Lower leg skin (tissue), 4 donors: Measurements from ENCODE around the gene MED9. TPM values are rescaled to one million over a fixed set of nuclear protein-coding genes. Genes with fewer than 3 reads are reported as not detected.

ENCODE experiments used
- DNase-seq, 2 donors: peaks; one replicate each; pipeline ENCODE4 v3.0.0-alpha.2; 2019; ENCODE audit warnings: low spot score in 2 of 2
- H3K4me3 ChIP-seq: fragments of 200-600 bp; sonication (generic); 2 replicates; pipeline ENCODE4 v1.5.1; 2017; ENCODE audit warnings: mild to moderate bottlenecking, low read depth; ENCODE audit not compliant: poor library complexity, severe bottlenecking
- CTCF ChIP-seq, 3 donors: fragments of 450-650 bp; IDR thresholded peaks; one replicate each; pipeline ENCODE4 v1.5.1; 2016; ENCODE audit warnings: antibody characterized with exemption in 3 of 3, mild to moderate bottlenecking in 3 of 3, moderate library complexity in 2 of 3
- POLR2A ChIP-seq, 2 donors: fragments of 450-650 bp; IDR thresholded peaks; one replicate each; pipeline ENCODE4 v1.6.1; 2016 to 2017; ENCODE audit warnings: antibody characterized with exemption in 2 of 2, mild to moderate bottlenecking in 1 of 2, moderate library complexity in 1 of 2
- WGBS, 2 donors: methylation state at CpG; one replicate each; pipeline ENCODE4 v1.1.5; 2018; 5-methylcytosine and 5-hydroxymethylcytosine counted together
- intact Hi-C: fragments of 100-400 bp; cut with DNase I; formaldehyde crosslinking; loops from one replicate; pipeline ENCODE4 v1.15.0; 2023; ENCODE audit warnings: low total_unique reads
- total RNA-seq, 4 donors: library from RNA; depleted of rRNA; stranded (reverse); fragments of >200 nt; gene quantifications; one replicate each; pipeline ENCODE4 v1.1.0, GENCODE V29; 2016

Gene MED9
- total RNA-seq, 4 donors from 2014 or later: 14.8 to 29.3 (median 24.2) TPM

GRCh38 chr17:17537311-17538099 is 60.7 kb downstream of the MED9 start:
- 89 to 93% methylated on average over 15 of the region's 15 CpGs for WGBS, 2 donors
- no peak for TF ChIP-seq POLR2A (IDR thresholded peaks at IDR 0.05)
- TF ChIP-seq CTCF (IDR thresholded peaks at IDR 0.05): no peak
- intact Hi-C loops: no loop called here
- no peak for DNase-seq
- H3K4me3 ChIP-seq: no peak overlapping the region

- 86 to 88% methylated on average over 10 of the region's 10 CpGs for WGBS, 2 donors
- intact Hi-C loops: no loop called here
- no peak for DNase-seq
- TF ChIP-seq POLR2A (IDR thresholded peaks at IDR 0.05) (no peak), CTCF (IDR thresholded peaks at IDR 0.05) (no peak)
- H3K4me3 ChIP-seq: no peak overlapping the region
Measured at GRCh38 chr17:17538417-17539391, 61.9 kb downstream of the MED9 start.

GRCh38 chr17:17539591-17539990 is 62.8 kb downstream of the MED9 start:
- intact Hi-C loops: no loop called here
- no peak overlapping the region for H3K4me3 ChIP-seq
- DNase-seq: no peak
- TF ChIP-seq POLR2A (IDR thresholded peaks at IDR 0.05): no peak
- TF ChIP-seq CTCF (IDR thresholded peaks at IDR 0.05): no peak
- WGBS, 2 donors: 82 to 85% methylated on average over 10 of the region's 10 CpGs

GRCh38 chr17:17540278-17540906 is 63.6 kb downstream of the MED9 start:
- intact Hi-C loops: no loop called here
- 75 to 78% methylated on average over 12 to 13 of the region's 15 CpGs for WGBS, 2 donors
- no peak overlapping the region for H3K4me3 ChIP-seq
- no peak for DNase-seq
- no peak for TF ChIP-seq POLR2A (IDR thresholded peaks at IDR 0.05)
- no peak for TF ChIP-seq CTCF (IDR thresholded peaks at IDR 0.05)

- DNase-seq: no peak
- TF ChIP-seq CTCF (IDR thresholded peaks at IDR 0.05) (no peak), POLR2A (IDR thresholded peaks at IDR 0.05) (no peak)
- WGBS, 2 donors: 62 to 70% methylated on average over 22 of the region's 23 CpGs
- H3K4me3 ChIP-seq: no peak overlapping the region
- intact Hi-C loops: no loop called here
Measured at GRCh38 chr17:17540935-17541639, 64.3 kb downstream of the MED9 start.
